Fibroblast of the conjunctiva (primary cell): Measurements from ENCODE around the gene ZNF213.
"Not testable (repeated sequence)": the region's sequence is repeated elsewhere in the genome, so short reads cannot be mapped to it uniquely, and the experiment has no call there.

ENCODE experiments used
- DNase-seq: peaks from one replicate; pipeline ENCODE4 v3.0.0-alpha.2; 2010; ENCODE audit warnings: low read depth

ZNF213 gene

GRCh38 chr16:3170440-3171180 is 35.8 kb downstream of the ZNF213 start:
- DNase-seq: no peak

DNA sequence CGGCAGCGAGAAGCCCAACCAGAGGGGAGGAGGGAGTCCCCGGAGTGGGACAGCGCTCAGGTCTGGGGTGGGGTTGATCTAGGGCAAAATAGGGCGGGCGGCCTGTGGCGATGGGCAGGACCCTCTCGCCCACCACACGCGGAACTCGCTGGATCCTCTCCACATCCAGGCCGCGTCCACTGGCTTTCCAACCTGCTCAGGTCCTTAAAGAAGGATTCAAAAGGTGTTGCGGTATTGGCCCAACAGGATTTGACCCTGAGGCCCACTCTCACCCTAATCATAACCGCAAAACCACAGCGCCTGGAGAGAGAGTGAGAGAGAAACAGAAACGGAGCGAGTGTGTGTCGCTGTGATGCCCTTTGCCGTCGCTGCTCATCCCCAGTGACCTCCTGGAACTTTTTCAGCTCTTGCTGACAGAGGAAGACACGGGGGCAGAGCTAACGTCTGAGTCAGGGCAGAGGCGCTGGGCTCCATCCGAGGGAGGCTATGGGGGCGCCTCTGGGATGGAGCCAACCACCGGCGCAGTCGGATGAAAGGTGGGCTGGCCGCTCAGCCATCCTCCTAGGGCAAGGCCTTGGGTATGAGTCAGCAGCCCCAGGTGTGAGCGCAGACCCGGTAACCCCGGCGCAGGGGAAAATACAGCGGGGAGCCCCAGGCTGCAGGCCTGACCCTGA is 36.5 kb downstream of the ZNF213 start:
- DNase-seq: no peak

GRCh38 chr16:3171855-3172593 is 37.2 kb downstream of the ZNF213 start:
- DNase-seq: no peak

DNA sequence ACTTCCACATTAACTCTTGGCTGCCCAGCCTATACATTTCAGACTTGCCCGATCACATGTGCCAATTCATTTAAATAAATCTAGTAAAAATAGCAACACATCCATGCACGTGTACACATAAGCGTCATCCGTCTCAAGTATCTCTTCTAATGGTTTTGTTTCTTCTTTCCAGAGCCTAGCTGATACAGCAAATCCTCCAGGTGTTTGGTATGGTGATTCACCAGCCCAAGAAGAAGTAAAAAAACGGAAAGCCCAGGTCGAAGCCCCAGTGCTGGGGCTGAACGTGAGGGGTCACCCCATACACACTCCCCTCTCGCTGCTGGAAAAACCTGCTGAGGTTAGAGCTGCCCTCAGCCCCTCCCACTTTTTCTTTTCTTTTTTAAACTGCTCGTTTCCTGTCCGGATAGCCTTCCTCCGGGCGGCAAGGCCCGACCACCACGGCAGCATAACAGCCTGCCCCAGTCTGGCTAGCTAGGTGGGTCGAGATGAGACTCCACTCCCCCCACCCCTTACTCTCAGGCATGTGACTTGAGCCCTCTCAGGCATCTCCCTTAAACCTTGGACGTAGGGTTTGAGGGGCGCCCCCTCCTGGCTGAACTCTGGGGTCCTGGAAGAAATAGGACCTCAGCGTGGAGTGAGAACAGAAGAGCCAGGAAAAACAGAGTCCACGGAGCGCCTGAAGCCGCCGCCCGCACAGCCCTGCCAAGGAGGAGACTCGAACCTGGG is 39.2 kb downstream of the ZNF213 start:
- DNase-seq: no peak

- no peak for DNase-seq
These were observed 39.9 kb downstream of the ZNF213 start for GRCh38 chr16:3174618-3175148.

- no peak for DNase-seq
These were observed 40.6 kb downstream of the ZNF213 start for GRCh38 chr16:3175157-3176093.

DNA sequence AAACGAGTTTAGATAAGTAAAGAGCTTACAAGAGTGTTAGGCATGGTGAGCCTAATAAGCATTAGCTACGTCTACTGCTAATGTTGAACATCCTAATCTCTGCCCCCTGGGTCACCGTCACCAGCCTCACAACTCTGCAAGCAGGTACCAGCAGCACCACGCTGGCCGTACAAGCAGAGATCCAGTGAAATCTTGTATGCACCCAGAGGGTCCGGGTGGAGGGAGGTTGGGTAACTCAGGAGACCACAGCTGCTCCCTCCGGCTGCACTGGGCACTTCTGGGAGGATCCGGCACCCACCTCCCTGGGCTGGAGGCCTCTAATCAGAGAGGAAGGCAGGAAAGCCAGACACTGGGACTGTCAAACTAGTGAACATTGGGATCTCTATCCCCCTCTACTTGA is 44.8 kb downstream of the ZNF213 start:
- DNase-seq: no peak

DNA sequence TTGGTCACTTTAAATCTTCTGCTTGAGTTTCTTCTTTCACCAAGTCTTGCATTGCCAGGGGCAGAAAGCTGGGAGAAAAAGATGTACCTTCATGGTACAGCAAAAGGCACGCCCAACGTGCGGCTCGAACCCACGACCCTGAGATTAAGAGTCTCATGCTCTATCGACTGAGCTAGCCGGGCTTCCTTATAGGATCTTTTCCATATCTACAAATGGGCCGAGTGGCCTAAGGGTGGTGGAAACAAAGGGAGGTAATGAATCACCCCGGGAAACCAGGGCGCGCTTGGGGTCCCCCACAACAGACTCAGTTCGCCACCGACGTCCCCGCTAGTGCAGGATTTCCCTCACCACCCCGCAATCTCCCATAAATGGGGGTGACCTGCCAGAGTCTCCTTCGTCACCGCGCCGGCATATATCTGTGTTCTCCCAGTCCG is 45.6 kb downstream of the ZNF213 start:
- DNase-seq: no peak

- DNase-seq: not testable (repeated sequence)
These were observed 47.4 kb downstream of the ZNF213 start for GRCh38 chr16:3182293-3182607.

DNA sequence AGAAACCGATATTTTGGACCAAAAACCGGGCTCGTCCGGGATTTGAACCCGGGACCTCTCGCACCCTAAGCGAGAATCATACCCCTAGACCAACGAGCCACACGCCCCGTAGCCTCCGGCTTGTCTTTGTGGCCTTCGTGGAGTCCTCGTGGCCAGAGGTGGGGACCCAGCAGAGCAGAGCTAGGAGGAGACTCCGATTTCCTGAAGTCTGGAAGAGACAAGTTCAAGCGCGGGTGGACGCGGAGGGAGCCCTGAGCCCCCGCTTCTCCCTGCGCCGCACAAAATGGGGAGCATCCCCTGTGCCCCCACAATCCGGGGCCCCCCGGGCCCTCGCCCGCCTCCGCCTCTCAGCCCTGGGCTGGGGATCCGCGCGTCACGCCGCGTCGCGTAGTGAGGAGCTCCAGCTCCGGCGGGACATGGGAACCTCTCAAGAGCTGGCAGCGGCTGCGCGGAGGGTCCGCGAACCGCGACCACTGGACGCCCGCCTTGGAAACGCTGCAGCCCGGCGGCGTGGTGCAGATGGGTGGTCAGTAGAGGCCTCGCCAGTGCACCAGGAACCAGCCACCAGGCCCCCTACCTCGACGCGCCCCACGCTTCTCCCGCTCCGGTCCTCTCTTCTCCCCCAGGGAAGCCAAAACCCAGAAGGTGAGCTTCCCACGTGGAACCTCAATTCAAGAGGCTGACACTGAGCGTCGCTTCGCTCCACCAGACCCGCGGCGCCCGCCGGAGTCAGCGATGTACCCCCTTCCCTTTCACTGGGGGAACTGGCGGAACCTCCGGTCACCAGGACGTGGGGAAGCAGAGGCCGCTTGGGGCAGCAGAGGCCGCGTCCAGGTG is 48.0 kb downstream of the ZNF213 start:
- DNase-seq: no peak

GRCh38 chr16:3183445-3184139 is 48.8 kb downstream of the ZNF213 start:
- no peak for DNase-seq

DNA sequence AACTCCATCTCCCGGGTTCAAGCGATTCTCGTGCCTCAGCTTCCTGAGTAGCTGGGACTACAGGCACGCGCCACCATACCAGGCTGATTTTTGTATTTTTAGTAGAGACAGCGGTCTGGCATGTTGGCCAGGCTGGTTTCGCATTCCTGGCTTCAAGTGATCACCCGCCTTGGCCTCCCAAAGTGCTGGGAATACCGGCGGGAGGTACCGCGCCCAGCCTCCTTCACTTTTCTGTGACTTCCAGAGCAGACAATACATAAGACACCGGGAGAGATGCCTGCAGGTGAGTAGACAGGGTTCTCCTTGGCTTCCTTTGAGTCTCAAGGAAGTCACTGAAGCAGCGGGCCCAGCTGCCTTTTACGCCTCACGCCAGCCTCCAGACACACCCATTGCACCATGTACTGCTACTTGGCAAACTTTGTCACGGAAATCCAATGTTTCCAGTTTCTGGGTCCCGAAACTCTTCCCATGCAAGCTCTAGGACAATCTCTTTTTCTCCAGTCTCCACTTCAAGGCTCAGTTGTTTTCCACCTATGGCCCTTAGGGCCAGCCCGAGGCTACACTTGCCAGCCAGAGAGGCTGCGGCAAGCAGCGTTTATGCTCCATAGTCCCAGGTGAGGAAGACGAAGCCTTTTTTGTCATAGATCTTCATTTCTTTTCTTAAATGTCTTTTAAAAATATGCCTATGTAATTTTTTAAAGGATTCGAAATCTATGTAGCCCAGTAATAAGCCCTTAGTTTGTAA is 52.3 kb downstream of the ZNF213 start:
- DNase-seq: no peak

DNA sequence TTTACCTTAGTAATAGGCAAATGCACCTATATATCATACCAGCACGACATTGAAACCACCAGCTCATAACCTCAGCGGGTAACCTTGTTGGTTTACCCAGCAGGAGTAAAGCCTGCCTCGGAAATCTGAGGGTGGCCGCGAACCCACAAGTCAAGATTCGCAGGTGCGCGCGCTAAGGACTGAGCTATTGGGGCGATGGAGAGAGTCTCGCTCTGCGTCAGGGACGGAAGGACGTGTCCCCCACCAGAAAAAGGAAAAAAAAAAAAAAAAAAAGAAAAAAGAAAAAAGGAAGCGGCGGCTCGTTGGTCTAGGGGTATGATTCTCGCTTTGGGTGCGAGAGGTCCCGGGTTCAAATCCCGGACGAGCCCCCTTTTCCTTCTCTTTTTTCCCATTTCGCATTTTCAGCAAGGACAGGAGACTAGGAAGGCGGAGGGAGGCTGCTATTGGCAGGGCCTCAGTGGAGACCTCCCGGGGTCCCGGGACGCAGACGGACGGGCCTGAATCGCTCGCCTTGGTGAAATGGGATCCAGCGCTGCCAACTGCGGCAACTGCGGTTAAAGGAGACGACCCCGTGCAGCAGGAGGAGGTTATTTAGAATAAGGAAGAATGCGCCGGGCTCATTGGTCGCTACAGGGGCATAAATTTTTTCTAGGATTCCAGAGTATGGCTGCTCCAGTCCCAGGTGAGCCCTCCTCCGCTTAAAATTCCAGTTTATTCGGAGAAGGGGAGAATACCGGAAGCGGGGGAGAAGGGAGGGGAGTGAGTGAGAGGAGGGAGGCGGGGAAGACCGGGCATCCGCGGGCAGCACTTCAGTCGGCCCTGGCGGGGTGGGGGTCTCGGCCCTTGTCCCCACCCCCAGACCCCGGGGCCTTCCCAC is 53.2 kb downstream of the ZNF213 start, which contains the start of gene OR1F1:
OR1F1 (plus strand) TSS at position 407 of the 877 bp plus-strand sequence.
- DNase-seq: peak; percentile 46

- no peak for DNase-seq
These were observed 53.8 kb downstream of the ZNF213 start for GRCh38 chr16:3188675-3188924.

GRCh38 chr16:3188925-3189825 is 54.3 kb downstream of the ZNF213 start:
- DNase-seq: peak; percentile 49

DNA sequence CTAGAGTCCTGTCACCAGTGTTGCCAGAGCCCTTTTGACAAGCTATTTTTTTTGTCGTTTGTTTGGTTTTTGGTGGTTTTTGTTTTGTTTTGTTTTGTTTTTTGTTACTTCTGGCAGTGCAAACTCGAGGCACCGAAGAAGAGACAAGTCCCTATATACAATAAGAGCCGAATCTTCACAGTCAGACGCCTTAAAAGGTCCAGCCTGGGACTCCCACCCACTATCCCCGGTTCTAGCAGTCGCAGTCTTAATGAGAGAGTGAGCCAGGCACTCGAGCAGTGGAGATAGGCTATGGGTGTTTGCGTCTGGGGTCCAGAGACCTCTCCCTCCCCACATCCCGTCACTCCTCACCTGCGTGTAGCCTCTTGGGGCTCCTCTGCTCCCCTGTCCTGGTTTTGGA is 55.0 kb downstream of the ZNF213 start:
- DNase-seq: no peak

DNA sequence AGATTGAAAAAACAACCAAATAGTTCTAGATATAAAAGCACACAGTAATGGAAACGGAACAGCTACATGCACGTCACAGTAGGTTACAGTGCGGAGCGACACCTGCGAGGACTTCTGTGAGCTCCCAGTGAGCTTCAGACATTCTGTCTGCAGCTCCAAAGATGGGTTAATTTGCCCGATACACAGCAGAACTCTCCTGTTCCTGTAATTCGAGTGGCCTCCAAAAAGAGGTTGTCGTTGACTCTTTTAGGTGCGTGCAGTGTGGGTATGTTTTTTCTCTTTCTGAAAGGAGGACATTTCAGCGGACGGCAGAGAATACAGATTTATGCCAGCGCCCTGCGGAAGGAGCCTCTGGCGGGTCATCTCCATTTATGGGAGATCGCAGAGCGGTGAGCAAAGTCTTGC is 56.1 kb downstream of the ZNF213 start:
- no peak for DNase-seq
